IMR-90 (cell line): ENCODE measurements around the gene ADAMTS16. TPM values are rescaled to one million over a fixed set of nuclear protein-coding genes. Genes with fewer than 3 reads are reported as not detected.

Source experiments
- ATAC-seq: fragments of 200-7000 bp; cut with Tn5 transposase; 2 replicates; pipeline ENCODE4 v1.9.1; 2020; ENCODE audit warnings: low read depth, mild to moderate bottlenecking, moderate library complexity
- BruUV-seq: library from RNA; stranded (reverse); fragments of 400-500 nt; replicated peaks from 2 replicates; lab custom pipeline; 2021; lab: Mats Ljungman, UMichigan
- CTCF ChIA-PET: fragments of 300-600 bp; formaldehyde crosslinking; extraction: SDS; loops from one replicate; lab custom pipeline; 2021; ENCODE audit warnings: antibody characterized with exemption; lab: Yijun Ruan, JAX
- POLR2A ChIA-PET: fragments of 300-600 bp; sonication (Branson Sonifier 250); formaldehyde crosslinking; loops from one replicate; lab custom pipeline; 2022; ENCODE audit warnings: antibody characterized with exemption; ENCODE audit not compliant: unreplicated experiment; lab: Charles Lee
- DNase-seq: peaks from one replicate; pipeline ENCODE4 v3.0.0; 2013
- H2AFZ ChIP-seq: replicated peaks from 2 replicates; pipeline ENCODE3; 2013; ENCODE audit warnings: low read length, mild to moderate bottlenecking; ENCODE audit not compliant: poor library complexity
- H2AK5ac ChIP-seq: 2 replicates; pipeline ENCODE4 v1.6.1; 2013; ENCODE audit warnings: low read depth, low read length, inconsistent platforms
- H2AK9ac ChIP-seq: replicated peaks from 2 replicates; pipeline ENCODE3; 2013; ENCODE audit warnings: mild to moderate bottlenecking, low read depth, low read length, moderate library complexity; ENCODE audit not compliant: poor library complexity
- H2BK120ac ChIP-seq: 2 replicates; pipeline ENCODE4 v1.6.1; 2013; ENCODE audit warnings: low read depth, low read length, inconsistent platforms
- H2BK15ac ChIP-seq: 3 replicates; pipeline ENCODE4 v1.6.1; 2013; ENCODE audit warnings: low read depth, low read length, inconsistent platforms
- H2BK20ac ChIP-seq: 2 replicates; pipeline ENCODE4 v1.6.1; 2013; ENCODE audit warnings: low read depth, mild to moderate bottlenecking, inconsistent platforms, low read length, moderate library complexity
- H2BK5ac ChIP-seq: 2 replicates; pipeline ENCODE4 v1.6.1; 2013; ENCODE audit warnings: mild to moderate bottlenecking, low read depth, low read length, inconsistent platforms; ENCODE audit not compliant: poor library complexity, severe bottlenecking
- H3K14ac ChIP-seq: replicated peaks from 2 replicates; pipeline ENCODE4 v1.6.1; 2013; ENCODE audit warnings: low read depth, low read length, inconsistent platforms
- H3K18ac ChIP-seq: 2 replicates; pipeline ENCODE4 v1.6.1; 2013; ENCODE audit warnings: low read depth, low read length, control low read depth
- H3K23ac ChIP-seq: 2 replicates; pipeline ENCODE4 v1.6.1; 2013; ENCODE audit warnings: low read depth, low read length, inconsistent platforms
- H3K27ac ChIP-seq: 2 replicates; pipeline ENCODE4 v1.5.1; 2013; ENCODE audit warnings: mild to moderate bottlenecking, control low read depth, low read length; ENCODE audit not compliant: insufficient read depth
- H3K27me3 ChIP-seq: 2 replicates; pipeline ENCODE4 v1.6.1; 2013; ENCODE audit warnings: low read length; ENCODE audit not compliant: control insufficient read depth, insufficient read depth
- H3K36me3 ChIP-seq: 2 replicates; pipeline ENCODE4 v1.6.1; 2013; ENCODE audit warnings: low read length, mixed read lengths; ENCODE audit not compliant: control insufficient read depth, insufficient read depth
- H3K4ac ChIP-seq: 2 replicates; pipeline ENCODE4 v1.6.1; 2013; ENCODE audit warnings: low read depth, low read length, inconsistent platforms
- H3K4me1 ChIP-seq: 2 replicates; pipeline ENCODE4 v1.6.1; 2013; ENCODE audit warnings: low read length, mixed read lengths; ENCODE audit not compliant: control insufficient read depth, insufficient read depth
- H3K4me2 ChIP-seq: 2 replicates; pipeline ENCODE4 v1.6.1; 2013; ENCODE audit warnings: low read depth, mild to moderate bottlenecking, control low read depth, low read length, moderate library complexity
- H3K4me3 ChIP-seq: 2 replicates; pipeline ENCODE4 v1.5.1; 2013; ENCODE audit warnings: low read depth, mild to moderate bottlenecking, control low read depth, low read length, moderate library complexity; ENCODE audit not compliant: insufficient read depth
- H3K56ac ChIP-seq: 2 replicates; pipeline ENCODE4 v1.6.1; 2013; ENCODE audit warnings: low read length, inconsistent platforms; ENCODE audit not compliant: insufficient read depth; ENCODE audit errors: extremely low read depth
- H3K79me1 ChIP-seq, 2 experiments: 2 replicates each; pipeline ENCODE4 v1.6.1; 2013; ENCODE audit warnings: low read length in 2 of 2, inconsistent platforms in 1 of 2, low read depth in 1 of 2
- H3K9ac ChIP-seq: 2 replicates; pipeline ENCODE4 v1.6.1; 2013; ENCODE audit warnings: low read depth, low read length, control low read depth
- H3K9me1 ChIP-seq: 2 replicates; pipeline ENCODE4 v1.6.1; 2013; ENCODE audit warnings: low read length, inconsistent platforms; ENCODE audit not compliant: insufficient read depth
- H3K9me3 ChIP-seq: 2 replicates; pipeline ENCODE4 v1.6.1; 2013; ENCODE audit warnings: low read length; ENCODE audit not compliant: control insufficient read depth, insufficient read depth
- H4K20me1 ChIP-seq: 2 replicates; pipeline ENCODE4 v1.6.1; 2013; ENCODE audit warnings: low read length, inconsistent platforms; ENCODE audit not compliant: insufficient read depth
- H4K5ac ChIP-seq: 2 replicates; pipeline ENCODE4 v1.6.1; 2013; ENCODE audit warnings: mild to moderate bottlenecking, low read depth, low read length, control low read depth
- H4K8ac ChIP-seq, 2 experiments: 2 replicates each; pipeline ENCODE4 v1.6.1; 2013; ENCODE audit warnings: low read depth in 2 of 2, low read length in 2 of 2, control low read depth in 1 of 2, inconsistent platforms in 1 of 2
- H4K91ac ChIP-seq: 2 replicates; pipeline ENCODE4 v1.6.1; 2013; ENCODE audit warnings: low read depth, low read length, inconsistent platforms; ENCODE audit not compliant: insufficient read depth
- BHLHE40 ChIP-seq: fragments of 150-350 bp; IDR thresholded peaks from 2 replicates; pipeline ENCODE4 v1.6.1; 2016; ENCODE audit warnings: mild to moderate bottlenecking, low read depth, low read length
- CEBPB ChIP-seq: IDR thresholded peaks from 2 replicates; pipeline ENCODE4 v1.6.1; 2012; ENCODE audit warnings: low read depth, low read length, improper control_type of control experiment
- CHD1 ChIP-seq: IDR thresholded peaks from 2 replicates; pipeline ENCODE4 v1.6.1; 2012; ENCODE audit warnings: low read depth, low read length, improper control_type of control experiment
- FOS ChIP-seq: fragments of 150-350 bp; IDR thresholded peaks from 2 replicates; pipeline ENCODE4 v1.6.1; 2016; ENCODE audit warnings: low read depth, low read length
- MAFK ChIP-seq: IDR thresholded peaks from 2 replicates; pipeline ENCODE4 v1.6.1; 2012; ENCODE audit warnings: low read depth, low read length, improper control_type of control experiment
- MAZ ChIP-seq: IDR thresholded peaks from 2 replicates; pipeline ENCODE4 v1.6.1; 2012; ENCODE audit warnings: low read depth, mild to moderate bottlenecking, low read length, improper control_type of control experiment, moderate library complexity, borderline replicate concordance
- MXI1 ChIP-seq: IDR thresholded peaks from 2 replicates; pipeline ENCODE4 v1.6.1; 2012; ENCODE audit warnings: low read depth, mild to moderate bottlenecking, low read length, moderate library complexity, borderline replicate concordance
- NFE2L2 ChIP-seq: fragments of 150-350 bp; IDR thresholded peaks from 2 replicates; pipeline ENCODE4 v1.6.1; 2016; ENCODE audit warnings: low read depth, mild to moderate bottlenecking, low read length
- POLR2A ChIP-seq: IDR thresholded peaks from 2 replicates; pipeline ENCODE4 v1.6.1; 2012; ENCODE audit warnings: mild to moderate bottlenecking, low read depth, low read length
- RAD21 ChIP-seq: IDR thresholded peaks from 2 replicates; pipeline ENCODE4 v1.6.1; 2012; ENCODE audit warnings: low read length, improper control_type of control experiment
- RCOR1 ChIP-seq: IDR thresholded peaks from 2 replicates; pipeline ENCODE4 v1.6.1; 2012; ENCODE audit warnings: mild to moderate bottlenecking, low read length, improper control_type of control experiment; ENCODE audit not compliant: insufficient replicate concordance
- RFX5 ChIP-seq: IDR thresholded peaks from 2 replicates; pipeline ENCODE4 v1.8.0; 2012; ENCODE audit warnings: low read depth, mild to moderate bottlenecking, low read length, moderate library complexity
- SMC3 ChIP-seq: fragments of 150-350 bp; IDR thresholded peaks from 2 replicates; pipeline ENCODE4 v1.6.1; 2016; ENCODE audit warnings: low read depth, mild to moderate bottlenecking, antibody characterized with exemption, low read length, moderate library complexity
- WGBS, 2 experiments: methylation state at CpG; one replicate each; pipeline versions ENCODE4 v1.1.5 to v1.1.7; 2013; ENCODE audit warnings: missing lambda C conversion rate in 2 of 2; ENCODE audit not compliant: insufficient read length in 1 of 2; ENCODE audit errors: extremely low coverage in 2 of 2; 5-methylcytosine and 5-hydroxymethylcytosine counted together
- dilution Hi-C: fragments of 300-500 bp; cut with HindIII; formaldehyde crosslinking; loops from one replicate; pipeline ENCODE4 v1.14.3; 2018; ENCODE audit warnings: low sequenced_read_pairs; ENCODE audit not compliant: unreplicated experiment
- in situ Hi-C: fragments of 300-500 bp; cut with MboI; formaldehyde crosslinking; loops from 3 replicates; pipeline ENCODE4 v1.14.3; 2019; ENCODE audit warnings: low sequenced_read_pairs, inconsistent platforms, mixed read lengths
- intact Hi-C: fragments of 100-400 bp; cut with micrococcal nuclease; formaldehyde crosslinking; loops from 2 replicates; pipeline ENCODE4 v1.10.0; 2022
- polyA plus RNA-seq, 3 experiments: library from polyadenylated mRNA; depleted of rRNA; stranded (reverse); fragments of >200 nt; gene quantifications; 2 replicates each; pipeline ENCODE4 v1.2.3, GENCODE V29; 2012; ENCODE audit warnings: low replicate concordance in 1 of 3
- total RNA-seq: library from RNA; depleted of rRNA; stranded (reverse); fragments of >200 nt; gene quantifications from 2 replicates; pipeline ENCODE4 v1.2.3, GENCODE V29; 2012
- TF ChIP-seq, protein P1 (sequence below): conservative IDR thresholded peaks from 2 replicates; pipeline ENCODE4 v1.5.1; 2012; ENCODE audit warnings: mild to moderate bottlenecking, low read depth, low read length, improper control_type of control experiment
- TF ChIP-seq, protein P2 (sequence below): fragments of 150-350 bp; IDR thresholded peaks from 2 replicates; pipeline ENCODE4 v1.6.1; 2017; ENCODE audit warnings: mild to moderate bottlenecking, antibody characterized with exemption, low read length, low read depth
- TF ChIP-seq, protein P3 (sequence below): fragments of 150-350 bp; IDR thresholded peaks from 2 replicates; pipeline ENCODE4 v1.6.1; 2016; ENCODE audit warnings: low read depth, mild to moderate bottlenecking, low read length, moderate library complexity, borderline replicate concordance

Gene ADAMTS16
- total and polyA plus RNA-seq, 2 of the 4 experiments (the other 2 are of a cell fraction) = 0.09 to 0.18 TPM

DNA sequence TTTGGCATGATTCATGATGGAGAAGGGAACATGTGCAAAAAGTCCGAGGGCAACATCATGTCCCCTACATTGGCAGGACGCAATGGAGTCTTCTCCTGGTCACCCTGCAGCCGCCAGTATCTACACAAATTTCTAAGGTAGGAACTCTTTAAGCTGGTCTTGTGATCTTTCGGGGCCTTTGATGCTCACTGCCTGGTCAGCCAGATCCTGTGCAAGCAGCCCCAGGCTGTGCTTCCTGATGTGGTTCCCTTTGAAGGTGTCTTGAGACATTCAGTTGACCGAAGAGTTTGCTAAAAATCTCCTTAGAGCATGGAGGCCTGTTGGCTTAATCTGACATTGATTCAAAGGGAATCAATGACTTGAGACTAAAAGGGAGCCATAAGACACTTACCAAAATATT is 60.0 kb downstream of the ADAMTS16 start:
- Histone ChIP-seq H4K20me1 (no peaks in the 10 kb centered on the region), H3K14ac (no peak overlapping the region), H3K4ac (no peak overlapping the region), H4K5ac (no peak overlapping the region), H2BK20ac (no peak overlapping the region), H2AK5ac (no peak overlapping the region), H4K8ac (no peak overlapping the region), H3K79me1 (no peaks in the 10 kb centered on the region), H3K23ac (no peak overlapping the region), H3K27ac (no peak overlapping the region), H3K36me3 (no peaks in the 10 kb centered on the region), H3K9me1 (no peaks in the 10 kb centered on the region), H3K4me3 (no peak overlapping the region), H2AFZ (no peak overlapping the region), H2BK120ac (no peak overlapping the region), H4K91ac (no peak overlapping the region), H3K18ac (no peak overlapping the region), H2BK15ac (no peak overlapping the region), H3K4me1 (no peaks in the 10 kb centered on the region), H3K9ac (no peak overlapping the region), H3K27me3 (no peaks in the 10 kb centered on the region), H2BK5ac (no peak overlapping the region), H3K4me2 (no peak overlapping the region), H3K56ac (no peak overlapping the region), H2AK9ac (no peak overlapping the region), H3K9me3 (peaks cover 1% of the 10 kb centered on the region; the same call in 1 of the 2 replicates)
- no CpG with 5 or more reads among the region's 5 CpGs for WGBS, 2 experiments
- DNase-seq (no peak), ATAC-seq (no peak)
- POLR2A ChIA-PET = no interaction called here
- dilution Hi-C loops (no loop called here), intact Hi-C loops (no loop called here), in situ Hi-C loops (no loop called here)
- no peak for TF ChIP-seq MAZ
- TF ChIP-seq RFX5 = no peak
- TF ChIP-seq MXI1 = no peak
- TF ChIP-seq, protein P1, sequence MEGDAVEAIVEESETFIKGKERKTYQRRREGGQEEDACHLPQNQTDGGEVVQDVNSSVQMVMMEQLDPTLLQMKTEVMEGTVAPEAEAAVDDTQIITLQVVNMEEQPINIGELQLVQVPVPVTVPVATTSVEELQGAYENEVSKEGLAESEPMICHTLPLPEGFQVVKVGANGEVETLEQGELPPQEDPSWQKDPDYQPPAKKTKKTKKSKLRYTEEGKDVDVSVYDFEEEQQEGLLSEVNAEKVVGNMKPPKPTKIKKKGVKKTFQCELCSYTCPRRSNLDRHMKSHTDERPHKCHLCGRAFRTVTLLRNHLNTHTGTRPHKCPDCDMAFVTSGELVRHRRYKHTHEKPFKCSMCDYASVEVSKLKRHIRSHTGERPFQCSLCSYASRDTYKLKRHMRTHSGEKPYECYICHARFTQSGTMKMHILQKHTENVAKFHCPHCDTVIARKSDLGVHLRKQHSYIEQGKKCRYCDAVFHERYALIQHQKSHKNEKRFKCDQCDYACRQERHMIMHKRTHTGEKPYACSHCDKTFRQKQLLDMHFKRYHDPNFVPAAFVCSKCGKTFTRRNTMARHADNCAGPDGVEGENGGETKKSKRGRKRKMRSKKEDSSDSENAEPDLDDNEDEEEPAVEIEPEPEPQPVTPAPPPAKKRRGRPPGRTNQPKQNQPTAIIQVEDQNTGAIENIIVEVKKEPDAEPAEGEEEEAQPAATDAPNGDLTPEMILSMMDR = no peak
- no peak for TF ChIP-seq BHLHE40
- no peak for TF ChIP-seq FOS
- no peak for TF ChIP-seq RAD21
- TF ChIP-seq RCOR1 = no peak
- TF ChIP-seq, protein P2, sequence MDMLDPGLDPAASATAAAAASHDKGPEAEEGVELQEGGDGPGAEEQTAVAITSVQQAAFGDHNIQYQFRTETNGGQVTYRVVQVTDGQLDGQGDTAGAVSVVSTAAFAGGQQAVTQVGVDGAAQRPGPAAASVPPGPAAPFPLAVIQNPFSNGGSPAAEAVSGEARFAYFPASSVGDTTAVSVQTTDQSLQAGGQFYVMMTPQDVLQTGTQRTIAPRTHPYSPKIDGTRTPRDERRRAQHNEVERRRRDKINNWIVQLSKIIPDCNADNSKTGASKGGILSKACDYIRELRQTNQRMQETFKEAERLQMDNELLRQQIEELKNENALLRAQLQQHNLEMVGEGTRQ = no peak
- no peak for TF ChIP-seq POLR2A
- TF ChIP-seq, protein P3, sequence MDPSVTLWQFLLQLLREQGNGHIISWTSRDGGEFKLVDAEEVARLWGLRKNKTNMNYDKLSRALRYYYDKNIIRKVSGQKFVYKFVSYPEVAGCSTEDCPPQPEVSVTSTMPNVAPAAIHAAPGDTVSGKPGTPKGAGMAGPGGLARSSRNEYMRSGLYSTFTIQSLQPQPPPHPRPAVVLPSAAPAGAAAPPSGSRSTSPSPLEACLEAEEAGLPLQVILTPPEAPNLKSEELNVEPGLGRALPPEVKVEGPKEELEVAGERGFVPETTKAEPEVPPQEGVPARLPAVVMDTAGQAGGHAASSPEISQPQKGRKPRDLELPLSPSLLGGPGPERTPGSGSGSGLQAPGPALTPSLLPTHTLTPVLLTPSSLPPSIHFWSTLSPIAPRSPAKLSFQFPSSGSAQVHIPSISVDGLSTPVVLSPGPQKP = no peak
- TF ChIP-seq MAFK = no peak
- no peak for TF ChIP-seq CHD1
- TF ChIP-seq CEBPB = no peak
- TF ChIP-seq NFE2L2 = no peak
- no peak for TF ChIP-seq SMC3
- CTCF ChIA-PET = no interaction called here
- BruUV-seq = no TSS peak
